GM12891 (cell line): ENCODE data around the gene AOC2.

Experiments
- DNase-seq: peaks from one replicate; pipeline ENCODE4 v3.0.0; 2011; ENCODE audit warnings: low spot score; ENCODE audit not compliant: insufficient read length
- FAIRE-seq: peaks from 2 replicates; lab custom pipeline; 2011; peaks lifted over from hg19 to GRCh38; lab: Jason Lieb, UNC
- PAX5 ChIP-seq: IDR thresholded peaks from 2 replicates; pipeline ENCODE4 v1.6.1; 2011; ENCODE audit warnings: low read length, moderate library complexity, mild to moderate bottlenecking; ENCODE audit not compliant: insufficient read depth, severe bottlenecking
- POLR2A ChIP-seq: IDR thresholded peaks from 2 replicates; pipeline ENCODE4 v1.6.1; 2011; ENCODE audit warnings: low read depth, low read length, control low read depth
- POLR2AphosphoS5 ChIP-seq: IDR thresholded peaks from 2 replicates; pipeline ENCODE4 v1.6.1; 2011; ENCODE audit warnings: low read depth, low read length, control low read depth
- POU2F2 ChIP-seq: IDR thresholded peaks from 2 replicates; pipeline ENCODE4 v1.6.1; 2011; ENCODE audit warnings: low read depth, mild to moderate bottlenecking, control low read depth, low read length, moderate library complexity
- SPI1 ChIP-seq: IDR thresholded peaks from 2 replicates; pipeline ENCODE4 v1.6.1; 2011; ENCODE audit warnings: low read depth, low read length, control low read depth
- TAF1 ChIP-seq: IDR thresholded peaks from 2 replicates; pipeline ENCODE4 v1.6.1; 2011; ENCODE audit warnings: low read depth, low read length, control low read depth

AOC2 gene

DNA sequence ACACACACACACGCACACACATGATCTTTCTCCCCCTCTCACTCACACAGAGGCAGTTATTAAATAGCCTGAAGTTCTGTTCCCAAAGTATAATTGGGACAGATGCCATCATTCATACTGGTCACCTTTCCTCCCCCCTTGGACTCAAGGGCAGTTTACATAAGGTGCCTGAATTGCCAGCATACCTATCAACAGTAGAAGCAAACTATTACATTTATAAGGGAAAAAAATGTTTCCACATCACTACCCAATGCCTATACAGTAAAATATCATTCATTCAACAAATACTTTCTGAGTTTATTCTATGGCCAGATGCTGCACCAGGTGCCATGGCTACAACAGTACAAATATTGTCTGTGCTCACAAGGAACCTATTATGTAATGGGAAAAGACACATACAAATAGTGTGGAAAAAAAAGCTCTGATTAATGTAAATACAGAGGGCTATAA is 39.4 kb upstream of the AOC2 start:
- TF ChIP-seq TAF1 (no peak), POLR2A (no peak), PAX5 (no peak), POLR2AphosphoS5 (no peak), POU2F2 (no peak), SPI1 (no peak)
- no peak for FAIRE-seq
- DNase-seq = no peak

DNA sequence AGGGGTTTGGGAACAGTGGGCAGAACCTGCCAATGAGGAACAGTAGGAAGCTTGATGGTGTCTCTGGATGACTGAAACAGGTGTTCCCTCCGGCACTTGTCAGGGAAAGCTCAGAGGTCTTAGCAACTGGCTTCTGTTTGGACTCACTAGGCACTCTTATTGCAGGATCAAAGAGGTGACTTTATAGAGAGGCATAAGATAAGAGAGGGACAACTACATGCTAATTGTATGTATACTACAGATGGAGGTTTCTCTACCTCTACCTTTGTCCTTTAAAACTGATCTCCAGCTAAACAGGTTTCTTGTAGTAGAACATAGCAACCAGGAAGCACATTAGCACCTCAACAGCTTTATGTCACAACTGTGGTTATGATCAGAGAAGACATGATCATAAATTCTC is 38.1 kb upstream of the AOC2 start:
- FAIRE-seq = no peak

DNA sequence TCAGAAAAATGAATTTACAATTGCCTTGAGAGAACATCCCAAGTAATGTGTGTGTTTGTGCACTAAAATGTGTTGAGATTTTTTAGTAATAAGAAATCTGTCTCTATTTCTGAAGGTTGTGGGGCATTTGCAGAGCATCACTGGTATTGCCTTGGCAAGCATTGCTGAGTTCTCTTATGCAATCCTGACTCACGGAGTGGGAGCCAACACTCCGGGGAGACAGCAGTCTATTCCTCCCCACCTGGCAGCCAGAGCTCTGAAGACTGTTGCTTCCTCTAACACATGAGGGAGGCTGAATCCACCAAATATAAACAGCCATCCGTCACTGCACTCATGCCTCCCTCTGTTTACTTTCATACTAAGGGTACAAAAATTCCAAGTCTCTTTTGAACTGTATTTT is 35.1 kb upstream of the AOC2 start:
- DNase-seq (no peak), FAIRE-seq (no peak)
- TF ChIP-seq SPI1 = no peak
- no peak for TF ChIP-seq PAX5
- TF ChIP-seq POU2F2 = no peak
- TF ChIP-seq POLR2AphosphoS5 = no peak

More for the DNA sequence above, 38.1 kb upstream of the AOC2 start:
- DNase-seq = no peak
- TF ChIP-seq PAX5 = no peak
- TF ChIP-seq POU2F2 = no peak
- no peak for TF ChIP-seq TAF1
- TF ChIP-seq POLR2A = no peak
- no peak for TF ChIP-seq POLR2AphosphoS5
- no peak for TF ChIP-seq SPI1

DNA sequence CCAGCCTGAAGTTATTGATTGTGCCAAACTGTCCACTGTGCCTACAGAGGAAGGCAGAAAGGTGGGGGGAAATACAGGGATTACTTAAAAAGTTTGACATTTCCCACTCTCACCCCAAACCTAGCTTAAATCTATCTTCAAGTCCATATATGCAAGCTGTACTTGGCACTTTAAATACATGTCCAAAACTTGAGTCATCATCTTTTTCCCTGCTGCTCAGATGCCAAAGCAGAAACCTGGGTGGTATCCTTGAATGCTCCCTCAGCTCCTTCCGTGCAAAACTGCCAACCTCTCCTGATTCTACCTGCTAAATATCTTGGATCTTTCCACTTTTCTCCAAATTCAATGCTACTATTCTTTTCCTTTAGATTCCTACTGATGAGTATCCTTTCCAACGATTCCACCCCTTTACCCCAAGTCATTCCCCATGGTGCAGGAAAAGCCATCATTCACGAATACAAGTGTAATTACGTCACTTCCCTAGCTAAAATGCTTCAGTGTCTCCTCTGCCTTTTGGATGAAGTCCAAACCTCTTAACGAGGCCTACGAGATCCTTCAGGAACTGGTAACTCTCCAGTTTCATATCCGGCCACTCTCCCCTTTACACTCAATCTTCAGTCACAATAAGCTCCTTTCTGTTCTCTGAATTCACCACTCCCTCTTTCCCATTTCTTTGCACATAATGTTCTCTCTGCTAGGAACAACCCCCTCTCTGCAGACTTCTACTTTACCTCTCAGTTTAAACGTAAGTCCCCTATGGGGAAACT is 29.6 kb upstream of the AOC2 start:
- FAIRE-seq (no peak), DNase-seq (no peak)
- TF ChIP-seq POLR2A (no peak), PAX5 (no peak), POLR2AphosphoS5 (no peak), POU2F2 (no peak), SPI1 (no peak), TAF1 (no peak)

DNA sequence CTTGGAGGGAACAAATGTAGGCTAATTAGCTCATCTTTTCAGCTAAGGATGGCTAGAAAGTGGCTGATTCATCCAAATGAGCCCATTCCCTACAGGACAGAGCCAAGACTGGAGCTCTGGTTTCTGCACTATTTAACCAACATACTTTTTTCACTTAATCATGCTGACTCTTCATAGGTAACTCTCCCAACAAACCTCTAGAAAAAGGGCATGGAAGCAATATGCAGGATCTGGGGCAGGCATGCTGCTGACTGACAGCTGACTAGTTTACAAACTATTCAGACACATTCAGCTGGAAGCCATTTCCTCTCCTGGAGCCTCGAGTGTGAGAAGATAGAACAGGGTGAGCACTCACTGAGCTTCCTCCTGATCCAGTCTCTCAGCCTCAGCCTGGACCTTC is 26.5 kb upstream of the AOC2 start:
- FAIRE-seq (no peak), DNase-seq (no peak)
- TF ChIP-seq POLR2AphosphoS5 = no peak
- TF ChIP-seq POLR2A = no peak
- no peak for TF ChIP-seq POU2F2
- no peak for TF ChIP-seq SPI1
- no peak for TF ChIP-seq TAF1
- no peak for TF ChIP-seq PAX5

DNA sequence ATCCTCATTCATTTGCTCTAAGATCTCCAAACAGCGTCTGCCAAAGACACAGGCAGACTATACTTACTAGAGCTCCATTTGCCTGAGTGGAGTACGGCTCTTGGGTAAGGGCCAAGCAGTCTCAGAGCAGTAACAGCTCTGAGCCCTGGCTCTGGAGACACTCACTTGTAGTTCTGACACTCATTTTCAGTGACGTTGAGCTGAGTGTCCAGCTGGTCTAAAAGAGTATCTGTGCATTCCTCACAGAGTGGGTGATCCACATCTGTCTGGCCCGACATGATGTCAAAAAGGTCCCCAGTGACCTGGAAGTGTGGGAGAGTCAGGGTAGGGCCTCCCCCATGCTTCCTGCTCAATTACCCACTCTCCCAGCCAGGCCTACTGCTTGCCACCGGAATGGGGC is 26.0 kb upstream of the AOC2 start:
- no peak for TF ChIP-seq POU2F2
- TF ChIP-seq POLR2A = no peak; the same call in 1 of the 2 replicates
- FAIRE-seq (no peak), DNase-seq (no peak)

DNA sequence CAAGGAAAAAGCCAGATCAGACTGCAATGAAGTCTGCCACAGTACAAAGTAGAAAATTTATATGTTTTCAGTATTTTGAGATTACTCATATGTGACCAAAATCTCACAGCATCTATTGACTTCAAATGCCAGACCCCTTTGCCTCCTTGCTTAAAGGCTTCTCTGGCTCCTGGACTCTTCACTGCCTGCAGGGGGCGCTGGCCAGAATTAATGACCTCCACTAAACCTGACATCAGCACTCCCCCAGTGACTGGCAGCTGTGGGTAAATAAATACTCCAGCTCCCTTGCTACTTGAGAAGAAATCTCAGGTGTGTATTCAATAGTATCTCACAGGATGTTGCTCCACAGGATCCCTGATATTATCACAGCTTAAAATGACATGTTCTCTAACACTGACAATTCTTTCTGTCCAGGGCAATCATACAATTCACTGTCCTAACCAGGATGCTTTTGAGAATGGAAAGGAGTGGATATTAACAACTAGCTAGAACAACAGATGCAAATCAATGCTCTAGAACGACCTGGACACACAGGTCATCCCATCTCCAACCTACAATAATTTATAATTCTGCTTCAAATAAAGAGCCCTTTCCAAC is 24.3 kb upstream of the AOC2 start:
- no peak for TF ChIP-seq TAF1
- no peak for TF ChIP-seq POLR2A
- no peak for TF ChIP-seq POLR2AphosphoS5
- TF ChIP-seq POU2F2 = no peak
- TF ChIP-seq SPI1 = no peak
- no peak for TF ChIP-seq PAX5
- no peak for FAIRE-seq
- peak; percentile 46 for DNase-seq

DNA sequence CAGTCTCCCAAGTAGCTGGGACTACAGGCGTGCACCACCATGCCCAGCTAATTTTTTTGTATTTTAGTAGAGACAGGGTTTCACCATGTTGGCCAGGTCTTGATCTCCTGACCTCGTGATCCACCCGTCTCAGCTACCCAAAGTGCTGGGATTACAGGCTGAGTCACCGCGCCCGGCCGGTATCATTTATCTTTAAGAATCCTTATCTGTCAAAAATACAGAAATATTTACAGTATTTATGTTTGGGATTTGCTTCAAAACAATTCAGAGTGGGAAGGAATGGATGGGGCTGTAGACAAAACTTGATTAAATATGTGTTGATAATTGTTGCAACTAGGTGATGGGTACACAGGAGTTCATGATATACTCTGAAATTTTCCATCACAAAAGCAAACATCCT is 23.2 kb upstream of the AOC2 start:
- TF ChIP-seq POLR2AphosphoS5 (no peak), SPI1 (no peak), TAF1 (no peak), POLR2A (no peak), PAX5 (no peak)
- no peak for FAIRE-seq
- DNase-seq = no peak

DNA sequence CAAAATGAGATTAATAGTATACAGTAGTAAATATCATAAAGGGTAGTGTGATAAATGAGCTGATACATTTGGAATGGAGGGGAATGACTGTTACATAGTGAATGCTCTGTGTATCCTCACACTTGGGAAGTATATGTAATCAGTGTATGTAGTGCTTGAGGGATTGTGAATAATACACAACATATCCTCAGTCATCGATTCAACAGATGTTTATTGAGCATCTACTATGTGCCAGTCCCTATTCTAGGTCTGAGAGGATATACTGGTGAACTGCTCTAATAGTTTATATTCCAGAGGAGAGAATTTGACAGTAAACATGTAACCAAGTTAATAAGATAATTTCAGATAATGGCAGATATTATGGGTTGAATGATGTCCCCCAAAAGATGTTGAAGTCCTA is 16.9 kb upstream of the AOC2 start:
- no peak for DNase-seq
- TF ChIP-seq TAF1 = no peak
- no peak for TF ChIP-seq SPI1
- no peak for TF ChIP-seq POLR2AphosphoS5
- TF ChIP-seq POLR2A = no peak
- TF ChIP-seq PAX5 = no peak
- TF ChIP-seq POU2F2 = no peak
- FAIRE-seq = no peak

DNA sequence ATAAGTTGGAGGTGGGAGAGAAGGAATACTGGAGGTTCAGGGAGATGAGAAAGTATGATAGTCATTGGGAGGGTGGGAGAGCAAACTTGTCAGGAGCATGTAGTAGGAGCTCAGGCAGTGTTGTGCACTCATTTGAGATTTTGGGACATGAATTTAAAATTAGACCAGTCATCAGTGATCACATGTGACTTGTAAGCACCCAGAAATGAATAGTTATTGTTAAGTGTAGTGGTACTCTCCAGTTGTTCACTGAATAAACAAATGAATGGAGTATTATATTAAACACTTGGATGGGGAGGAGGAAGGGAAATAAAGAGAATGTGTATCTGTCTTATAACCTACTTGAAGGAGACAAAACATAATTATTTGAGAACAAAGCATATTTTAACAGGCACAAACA is 13.4 kb upstream of the AOC2 start:
- FAIRE-seq (no peak), DNase-seq (no peak)
- TF ChIP-seq POU2F2 (no peak), SPI1 (no peak), POLR2A (no peak), TAF1 (no peak), PAX5 (no peak)
